Activated B cell treated with CpG ODN at 0.5 μM for 24 hours (primary cell): ENCODE results near the gene RCC2. TPM values are rescaled to one million over a fixed set of nuclear protein-coding genes. Genes with fewer than 3 reads are reported as not detected.

Source experiments
- ATAC-seq: fragments of 200-7000 bp; cut with Tn5 transposase; one replicate; pipeline ENCODE4 v1.10.0; 2021; ENCODE audit warnings: low read depth, mild to moderate bottlenecking, moderate library complexity
- CTCF ChIA-PET: fragments of 350-600 bp; sonication (Branson Sonifier 250); formaldehyde crosslinking; loops from one replicate; lab custom pipeline; 2021; ENCODE audit warnings: antibody characterized with exemption; lab: Charles Lee
- POLR2A ChIA-PET: fragments of 350-600 bp; sonication (Branson Sonifier 250); formaldehyde crosslinking; loops from one replicate; lab custom pipeline; 2021; ENCODE audit warnings: antibody characterized with exemption; lab: Charles Lee
- DNase-seq: peaks from one replicate; pipeline ENCODE4 v3.0.0; 2022
- H3K27ac Mint-ChIP-seq: one replicate; pipeline ENCODE4 v1.8.0; 2020; ENCODE audit warnings: mixed read lengths
- H3K27me3 Mint-ChIP-seq: one replicate; pipeline ENCODE4 v1.8.0; 2021; ENCODE audit warnings: mixed read lengths
- H3K36me3 Mint-ChIP-seq: one replicate; pipeline ENCODE4 v1.8.0; 2021; ENCODE audit warnings: low read depth, mixed read lengths
- H3K4me1 Mint-ChIP-seq: one replicate; pipeline ENCODE4 v1.8.0; 2021; ENCODE audit warnings: mixed read lengths
- H3K4me3 Mint-ChIP-seq: one replicate; pipeline ENCODE4 v1.8.0; 2020; ENCODE audit warnings: mild to moderate bottlenecking, mixed read lengths
- H3K9me3 Mint-ChIP-seq: one replicate; pipeline ENCODE4 v1.8.0; 2020; ENCODE audit warnings: mixed read lengths
- CTCF ChIP-seq: fragments of 200-600 bp; IDR thresholded peaks from one replicate; pipeline ENCODE4 v1.8.0; 2022; ENCODE audit warnings: antibody characterized with exemption, mild to moderate bottlenecking
- intact Hi-C: fragments of 100-400 bp; cut with micrococcal nuclease; formaldehyde crosslinking; loops from one replicate; pipeline ENCODE4 v1.15.1; 2024
- total RNA-seq: library from RNA; stranded (reverse); gene quantifications from 2 replicates; pipeline ENCODE4 v1.2.3, GENCODE V29; 2022

Gene RCC2
- total RNA-seq, 1 donor from 2014 or later: 85.1 TPM

- H3K4me1 Mint-ChIP-seq: no peaks in the 10 kb centered on the region
- no peak overlapping the region for H3K27ac Mint-ChIP-seq
- TF ChIP-seq CTCF: no peak
- CTCF ChIA-PET: interaction anchor here (0.8 to 1.7 kb wide), 2 partner anchors 166 to 186 kb away, joined by 4 read pairs; no protein-coding TSS in a partner anchor
- H3K27me3 Mint-ChIP-seq: no peaks in the 10 kb centered on the region
- H3K9me3 Mint-ChIP-seq: no peaks in the 10 kb centered on the region
- no peak overlapping the region for H3K4me3 Mint-ChIP-seq
- ATAC-seq (no peak), DNase-seq (no peak)
- peaks cover 96% of the 10 kb centered on the region for H3K36me3 Mint-ChIP-seq
- intact Hi-C loops: loop anchor here (1.0 to 2.0 kb wide), 4 partner anchors 19 to 186 kb away; partner anchors contain the start of gene RCC2
- POLR2A ChIA-PET: interaction anchor here (0.6 kb wide), 1 partner anchor 15 kb away, joined by 3 read pairs; no protein-coding TSS in a partner anchor
Measured at GRCh38 chr1:17420391-17420918, 19.0 kb downstream of the RCC2 start.

GRCh38 chr1:17419626-17420328, 19.7 kb downstream of the RCC2 start:
- Mint-ChIP-seq H3K36me3 (peaks cover 94% of the 10 kb centered on the region), H3K27me3 (no peaks in the 10 kb centered on the region), H3K4me1 (no peaks in the 10 kb centered on the region), H3K9me3 (no peaks in the 10 kb centered on the region), H3K27ac (peak overlapping the region; percentile 46), H3K4me3 (no peak overlapping the region)
- POLR2A ChIA-PET: no interaction called here
- peak; percentile 75 for DNase-seq
- intact Hi-C loops: loop anchor here (1.0 to 2.0 kb wide), 4 partner anchors 20 to 187 kb away; partner anchors contain the start of gene RCC2
- CTCF ChIA-PET: no interaction called here
- TF ChIP-seq CTCF: peak; percentile 100
- peak; percentile 74 for ATAC-seq

GRCh38 chr1:17416389-17416788, 23.1 kb downstream of the RCC2 start:
- Mint-ChIP-seq H3K4me3 (no peak overlapping the region), H3K27me3 (no peaks in the 10 kb centered on the region), H3K9me3 (no peaks in the 10 kb centered on the region), H3K36me3 (peaks cover 94% of the 10 kb centered on the region), H3K4me1 (no peaks in the 10 kb centered on the region), H3K27ac (no peak overlapping the region)
- intact Hi-C loops: no loop called here
- ATAC-seq: no peak
- TF ChIP-seq CTCF: no peak
- CTCF ChIA-PET: no interaction called here
- no peak for DNase-seq
- POLR2A ChIA-PET: no interaction called here

GRCh38 chr1:17414022-17414421, 25.5 kb downstream of the RCC2 start:
- no peak for TF ChIP-seq CTCF
- intact Hi-C loops: no loop called here
- H3K36me3 Mint-ChIP-seq: peaks cover 94% of the 10 kb centered on the region
- H3K9me3 Mint-ChIP-seq: no peaks in the 10 kb centered on the region
- no peak overlapping the region for H3K27ac Mint-ChIP-seq
- no peaks in the 10 kb centered on the region for H3K4me1 Mint-ChIP-seq
- no peaks in the 10 kb centered on the region for H3K27me3 Mint-ChIP-seq
- H3K4me3 Mint-ChIP-seq: no peak overlapping the region
- ChIA-PET CTCF (no interaction called here), POLR2A (no interaction called here)
- ATAC-seq (no peak), DNase-seq (no peak)

- ATAC-seq (no peak), DNase-seq (no peak)
- Mint-ChIP-seq H3K36me3 (peaks cover 95% of the 10 kb centered on the region), H3K27ac (no peak overlapping the region), H3K9me3 (no peaks in the 10 kb centered on the region), H3K4me3 (no peak overlapping the region), H3K4me1 (no peaks in the 10 kb centered on the region), H3K27me3 (no peaks in the 10 kb centered on the region)
- TF ChIP-seq CTCF: no peak
- intact Hi-C loops: no loop called here
- CTCF ChIA-PET: no interaction called here
- POLR2A ChIA-PET: interaction anchor here (0.5 kb wide), 1 partner anchor 27 kb away, joined by 3 read pairs; the partner anchor contains the start of gene RCC2
Measured at GRCh38 chr1:17412093-17412870, 27.2 kb downstream of the RCC2 start.
